Measurements from ENCODE around the gene RIOK2.
"Not testable (repeated sequence)": the region's sequence is repeated elsewhere in the genome, so short reads cannot be mapped to it uniquely, and the experiment has no call there.

RIOK2 gene

GRCh38 chr5:97183930-97184213 is 825 bp upstream of the RIOK2 start:
- Histone ChIP-seq H3K27ac (peak overlapping the region; percentile 86), H3K4me1 (peaks cover 3% of the 10 kb centered on the region), H3K27me3 (ENCODE audit: control insufficient read depth, insufficient read depth, low read length) (no peaks in the 10 kb centered on the region)

GRCh38 chr5:97182571-97183099 is 412 bp downstream of the RIOK2 start:
- peak overlapping the region; percentile 76 for H3K4me2 ChIP-seq (ENCODE audit: low read length)
- H3K27me3 ChIP-seq (ENCODE audit: control insufficient read depth, insufficient read depth, low read length) = no peaks in the 10 kb centered on the region
- no peak for TF ChIP-seq CTCF (IDR thresholded peaks at IDR 0.05)
- peak overlapping the region; percentile 93 for H2AFZ ChIP-seq
- H3K4me1 ChIP-seq = peaks cover 3% of the 10 kb centered on the region
- peak overlapping the region; percentile 86 for H3K27ac ChIP-seq
- peaks cover 3% of the 10 kb centered on the region for H3K79me2 ChIP-seq
- peak overlapping the region; percentile 96 for H3K4me3 ChIP-seq (ENCODE audit: low read depth, low read length)
- H3K9ac ChIP-seq = peak overlapping the region; percentile 41
- no peaks in the 10 kb centered on the region for H3K36me3 ChIP-seq (ENCODE audit: control insufficient read depth, insufficient read depth, low read length)
- no peaks in the 10 kb centered on the region for H3K9me3 ChIP-seq (ENCODE audit: control insufficient read depth, low read length)

More at GRCh38 chr5:97183930-97184213, 825 bp upstream of the RIOK2 start:
- Histone ChIP-seq H3K4me3 (ENCODE audit: low read depth, low read length) (peak overlapping the region; percentile 96), H3K36me3 (ENCODE audit: control insufficient read depth, insufficient read depth, low read length) (no peaks in the 10 kb centered on the region), H3K79me2 (peaks cover 3% of the 10 kb centered on the region), H3K4me2 (ENCODE audit: low read length) (peak overlapping the region; percentile 76), H3K9ac (no peak overlapping the region), H2AFZ (peak overlapping the region; percentile 93), H3K9me3 (ENCODE audit: control insufficient read depth, low read length) (no peaks in the 10 kb centered on the region)
- no peak for TF ChIP-seq CTCF (IDR thresholded peaks at IDR 0.05)

GRCh38 chr5:97181856-97182545 is 1.0 kb downstream of the RIOK2 start:
- H3K27me3 ChIP-seq (ENCODE audit: control insufficient read depth, insufficient read depth, low read length) = no peaks in the 10 kb centered on the region
- H3K4me1 ChIP-seq = peaks cover 3% of the 10 kb centered on the region
- peak overlapping the region; percentile 76 for H3K4me2 ChIP-seq (ENCODE audit: low read length)
- no peaks in the 10 kb centered on the region for H3K36me3 ChIP-seq (ENCODE audit: control insufficient read depth, insufficient read depth, low read length)
- peaks cover 3% of the 10 kb centered on the region for H3K79me2 ChIP-seq
- no peak overlapping the region for H3K9ac ChIP-seq
- no peak for TF ChIP-seq CTCF (IDR thresholded peaks at IDR 0.05)
- H3K27ac ChIP-seq = no peak overlapping the region
- peak overlapping the region; percentile 96 for H3K4me3 ChIP-seq (ENCODE audit: low read depth, low read length)
- no peaks in the 10 kb centered on the region for H3K9me3 ChIP-seq (ENCODE audit: control insufficient read depth, low read length)
- H2AFZ ChIP-seq = peak overlapping the region; percentile 93

- not testable (repeated sequence) for H3K4me3 ChIP-seq (ENCODE audit: low read depth, low read length); H2AFZ ChIP-seq; H3K27me3 ChIP-seq (ENCODE audit: control insufficient read depth, insufficient read depth, low read length); H3K4me1 ChIP-seq; H3K4me2 ChIP-seq (ENCODE audit: low read length); H3K79me2 ChIP-seq; H3K9ac ChIP-seq; H3K36me3 ChIP-seq (ENCODE audit: control insufficient read depth, insufficient read depth, low read length); H3K27ac ChIP-seq; H3K9me3 ChIP-seq (ENCODE audit: control insufficient read depth, low read length)
These were observed 3.6 kb downstream of the RIOK2 start for GRCh38 chr5:97179457-97179856.

- TF ChIP-seq CTCF (IDR thresholded peaks at IDR 0.05) = no peak
- H3K9me3 ChIP-seq (ENCODE audit: control insufficient read depth, low read length) = no peaks in the 10 kb centered on the region
- H3K27ac ChIP-seq = no peak overlapping the region
- no peaks in the 10 kb centered on the region for H3K36me3 ChIP-seq (ENCODE audit: control insufficient read depth, insufficient read depth, low read length)
- H3K79me2 ChIP-seq = no peaks in the 10 kb centered on the region
- H3K4me1 ChIP-seq = no peaks in the 10 kb centered on the region
- no peak overlapping the region for H3K9ac ChIP-seq
- no peak overlapping the region for H3K4me2 ChIP-seq (ENCODE audit: low read length)
- H3K27me3 ChIP-seq (ENCODE audit: control insufficient read depth, insufficient read depth, low read length) = no peaks in the 10 kb centered on the region
- no peak overlapping the region for H3K4me3 ChIP-seq (ENCODE audit: low read depth, low read length)
- no peak overlapping the region for H2AFZ ChIP-seq
These were observed 10.8 kb downstream of the RIOK2 start for GRCh38 chr5:97172227-97172626.

Measured in parathyroid adenoma (tissue), 2 donors.